ENCODE measurements around the gene PPP1R1C. TPM values are rescaled to one million over a fixed set of nuclear protein-coding genes. Genes with fewer than 3 reads are reported as not detected.

Gene PPP1R1C
- total RNA-seq, 2 donors from 2014 or later: 7.3 TPM; not detected in 1

DNA sequence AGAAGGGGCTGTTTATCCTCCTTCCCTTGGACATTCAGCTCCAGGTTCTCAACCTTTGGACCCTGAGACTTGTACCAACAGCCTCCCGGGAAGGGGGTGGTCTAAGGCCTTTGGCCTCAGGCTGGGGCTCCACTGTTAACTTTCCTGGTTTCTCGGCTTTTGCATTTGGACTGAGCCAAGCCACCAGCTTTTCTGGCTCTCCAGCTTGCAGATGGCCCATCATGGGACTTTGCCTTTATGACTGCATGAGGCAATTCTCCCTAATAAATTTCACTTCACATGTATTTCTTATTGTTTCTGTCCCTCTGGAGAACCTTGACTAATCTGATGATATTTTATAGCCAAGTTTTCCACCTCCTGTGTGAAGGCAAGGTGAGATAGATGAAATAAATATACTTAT lies 180.8 kb downstream of the PPP1R1C start:
- intact Hi-C loops (cut with DNase I): no loop called here
- no peaks in the 10 kb centered on the region for H3K9me3 ChIP-seq
- ATAC-seq: no peak
- H3K4me1 ChIP-seq: no peaks in the 10 kb centered on the region
- WGBS, 2 donors: 66 to 86% methylated on average over 2 of the region's 2 CpGs
- no peaks in the 10 kb centered on the region for H3K27me3 ChIP-seq
- no peak overlapping the region for H3K4me3 ChIP-seq
- TF ChIP-seq, protein P1, sequence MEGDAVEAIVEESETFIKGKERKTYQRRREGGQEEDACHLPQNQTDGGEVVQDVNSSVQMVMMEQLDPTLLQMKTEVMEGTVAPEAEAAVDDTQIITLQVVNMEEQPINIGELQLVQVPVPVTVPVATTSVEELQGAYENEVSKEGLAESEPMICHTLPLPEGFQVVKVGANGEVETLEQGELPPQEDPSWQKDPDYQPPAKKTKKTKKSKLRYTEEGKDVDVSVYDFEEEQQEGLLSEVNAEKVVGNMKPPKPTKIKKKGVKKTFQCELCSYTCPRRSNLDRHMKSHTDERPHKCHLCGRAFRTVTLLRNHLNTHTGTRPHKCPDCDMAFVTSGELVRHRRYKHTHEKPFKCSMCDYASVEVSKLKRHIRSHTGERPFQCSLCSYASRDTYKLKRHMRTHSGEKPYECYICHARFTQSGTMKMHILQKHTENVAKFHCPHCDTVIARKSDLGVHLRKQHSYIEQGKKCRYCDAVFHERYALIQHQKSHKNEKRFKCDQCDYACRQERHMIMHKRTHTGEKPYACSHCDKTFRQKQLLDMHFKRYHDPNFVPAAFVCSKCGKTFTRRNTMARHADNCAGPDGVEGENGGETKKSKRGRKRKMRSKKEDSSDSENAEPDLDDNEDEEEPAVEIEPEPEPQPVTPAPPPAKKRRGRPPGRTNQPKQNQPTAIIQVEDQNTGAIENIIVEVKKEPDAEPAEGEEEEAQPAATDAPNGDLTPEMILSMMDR (IDR thresholded peaks at IDR 0.05): no peak
- no peak for TF ChIP-seq POLR2A (IDR thresholded peaks at IDR 0.05)
- no peak for DNase-seq
- no peak overlapping the region for H3K27ac ChIP-seq
- no peaks in the 10 kb centered on the region for H3K36me3 ChIP-seq (replicated peaks in 1 of 2; ENCODE audit: insufficient read depth in 1 of 2, low read depth in 2 of 2)

DNA sequence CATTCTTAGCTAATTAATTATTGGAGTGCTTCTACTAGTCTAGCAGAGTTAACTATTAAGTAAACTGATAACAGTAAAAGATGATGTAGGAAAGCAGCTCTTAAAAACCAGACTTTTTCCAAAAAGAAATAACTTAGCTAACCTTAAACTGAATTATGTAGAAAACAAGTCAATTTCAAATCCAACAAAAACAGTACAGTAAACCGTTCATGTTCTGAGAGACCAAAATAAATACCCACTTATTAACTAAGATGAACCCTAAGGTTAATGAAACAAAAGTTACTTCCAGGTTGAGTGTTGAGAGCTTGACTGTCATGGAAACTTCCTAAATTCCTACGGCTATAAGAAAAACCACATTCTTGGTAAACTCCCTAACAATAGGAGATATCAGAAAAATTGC lies 181.2 kb downstream of the PPP1R1C start:
- 67 to 76% methylated on average over 2 of the region's 2 CpGs for whole genome bisulfite sequencing, 2 donors
- ATAC-seq: no peak

More for the DNA sequence above, 181.2 kb downstream of the PPP1R1C start:
- intact Hi-C loops (cut with DNase I): no loop called here
- H3K36me3 ChIP-seq (replicated peaks in 1 of 2; ENCODE audit: insufficient read depth in 1 of 2, low read depth in 2 of 2): no peaks in the 10 kb centered on the region
- no peak overlapping the region for H3K4me3 ChIP-seq
- H3K4me1 ChIP-seq: no peaks in the 10 kb centered on the region
- H3K9me3 ChIP-seq: no peaks in the 10 kb centered on the region
- TF ChIP-seq, protein P1 (IDR thresholded peaks at IDR 0.05): no peak
- no peak for TF ChIP-seq POLR2A (IDR thresholded peaks at IDR 0.05)
- H3K27me3 ChIP-seq: no peaks in the 10 kb centered on the region
- no peak for DNase-seq
- H3K27ac ChIP-seq: no peak overlapping the region

Small RNA genes lying within 50 kb of the gene (small RNA-seq; reads per million reads assigned to genes)
- not detected for gene RNA5SP113

Other genes with a start within 250 kb of the PPP1R1C start
- gene ITPRID2, start 94.1 kb upstream of the PPP1R1C start, total RNA-seq: 100 to 1,000 TPM; 224 to 274 TPM